K562 (cell line): ENCODE data around the gene FZD4. TPM values are rescaled to one million over a fixed set of nuclear protein-coding genes. Genes with fewer than 3 reads are reported as not detected.

Source experiments
- ATAC-seq: fragments of 200-7000 bp; cut with Tn5 transposase; 3 replicates; pipeline ENCODE4 v1.9.1; 2020; ENCODE audit warnings: moderate library complexity
- BruUV-seq: library from RNA; stranded (reverse); fragments of 400-500 nt; replicated peaks from 2 replicates; lab custom pipeline; 2021; lab: Mats Ljungman, UMichigan
- CTCF ChIA-PET: fragments of 300-600 bp; formaldehyde crosslinking; extraction: SDS; loops from one replicate; lab custom pipeline; 2021; ENCODE audit warnings: low intra/inter-chr PET ratio; lab: Yijun Ruan, JAX
- POLR2A ChIA-PET: fragments of 300-600, 350-650 bp; sonication (Branson Sonifier 250); formaldehyde crosslinking; extraction: SDS; loops from one replicate; lab custom pipeline; 2021; ENCODE audit warnings: antibody characterized with exemption, inconsistent platforms; lab: Yijun Ruan, JAX
- DNase-seq, 4 experiments: peaks; one replicate each; pipeline versions ENCODE4 v3.0.0 to v3.0.0-alpha.2; 2011 to 2018; ENCODE audit warnings: low spot score in 3 of 4, mixed read lengths in 3 of 4; ENCODE audit errors: extremely low read depth in 1 of 4
- FAIRE-seq: peaks from 2 replicates; lab custom pipeline; 2011; peaks lifted over from hg19 to GRCh38; lab: Jason Lieb, UNC
- H2AFZ ChIP-seq: 2 replicates; pipeline ENCODE4 v1.6.0; 2011; ENCODE audit warnings: low read depth, low read length, control low read depth, inconsistent platforms
- H3K27ac ChIP-seq: fragments of 200-600 bp; 3 replicates; pipeline ENCODE4 v1.8.0; 2011; ENCODE audit warnings: low read depth, mild to moderate bottlenecking, control low read depth, inconsistent platforms, low read length, moderate library complexity, mixed read lengths; ENCODE audit errors: extremely low read depth
- H3K27me3 ChIP-seq, 2 experiments: fragments of 300-600 bp in 1 of 2; 2 replicates in 1 of 2; 3 replicates in 1 of 2; pipeline versions ENCODE4 v1.6.0 to v1.8.0; 2011; ENCODE audit warnings: inconsistent platforms in 2 of 2, low read length in 2 of 2, mild to moderate bottlenecking in 1 of 2, mixed read lengths in 1 of 2, moderate library complexity in 1 of 2; ENCODE audit not compliant: control insufficient read depth in 2 of 2, insufficient read depth in 2 of 2
- H3K36me3 ChIP-seq: fragments of 300-600 bp; 3 replicates; pipeline ENCODE4 v1.8.0; 2011; ENCODE audit warnings: mild to moderate bottlenecking, low read length, inconsistent platforms; ENCODE audit not compliant: control insufficient read depth, insufficient read depth
- H3K4me1 ChIP-seq, 2 experiments: fragments of 200-600 bp in 1 of 2; replicated peaks in 1 of 2; 2 replicates in 1 of 2; 3 replicates in 1 of 2; pipeline versions ENCODE4 v1.5.1 to v1.8.0; 2011; ENCODE audit warnings: inconsistent platforms in 2 of 2, low read length in 2 of 2, mild to moderate bottlenecking in 1 of 2, mixed read lengths in 1 of 2, moderate library complexity in 1 of 2; ENCODE audit not compliant: control insufficient read depth in 2 of 2, insufficient read depth in 2 of 2
- H3K4me2 ChIP-seq: 2 replicates; pipeline ENCODE4 v1.6.1; 2011; ENCODE audit warnings: low read length, control low read depth, inconsistent platforms, mixed read lengths; ENCODE audit not compliant: insufficient read depth
- H3K4me3 ChIP-seq: fragments of 200-600 bp; sonication (generic), shearing (Covaris generic); 2 replicates; pipeline ENCODE4 v1.5.1; 2016; ENCODE audit warnings: control low read depth, inconsistent platforms
- H3K79me2 ChIP-seq: fragments of 200-600 bp; 3 replicates; pipeline ENCODE4 v1.8.0; 2011; ENCODE audit warnings: low read length, inconsistent platforms; ENCODE audit not compliant: control insufficient read depth, insufficient read depth
- H3K9ac ChIP-seq, 2 experiments: 2 replicates each; pipeline versions ENCODE4 v1.6.0 to v1.6.1; 2011; ENCODE audit warnings: low read depth in 2 of 2, low read length in 2 of 2, control low read depth in 1 of 2, inconsistent platforms in 1 of 2, mild to moderate bottlenecking in 1 of 2, mixed read lengths in 1 of 2; ENCODE audit not compliant: insufficient read depth in 1 of 2
- H3K9me1 ChIP-seq: one replicate; pipeline ENCODE4 v1.6.0; 2011; ENCODE audit warnings: inconsistent platforms, mild to moderate bottlenecking, low read length, moderate library complexity; ENCODE audit not compliant: control insufficient read depth, insufficient read depth
- H3K9me3 ChIP-seq: replicated peaks from 2 replicates; pipeline ENCODE4 v1.5.1; 2011; ENCODE audit warnings: low read depth, low read length, inconsistent platforms; ENCODE audit not compliant: control insufficient read depth, insufficient read depth
- H4K20me1 ChIP-seq: replicated peaks from 2 replicates; pipeline ENCODE4 v1.6.1; 2011; ENCODE audit warnings: low read length, inconsistent platforms, mixed read lengths; ENCODE audit not compliant: control insufficient read depth, insufficient read depth
- whole genome bisulfite sequencing: fragments of 100-300 bp; shearing (Covaris generic); methylation state at CpG from one replicate; pipeline ENCODE4 v1.1.6; 2016; ENCODE audit warnings: low coverage, mixed read lengths; ENCODE audit not compliant: insufficient coverage; ENCODE audit errors: missing lambda C conversion rate; 5-methylcytosine and 5-hydroxymethylcytosine counted together
- in situ Hi-C: fragments of 300-500 bp; cut with MboI; formaldehyde crosslinking; loops from 4 replicates; pipeline ENCODE4 v1.15.0; 2018; ENCODE audit warnings: inconsistent platforms, mixed read lengths
- intact Hi-C: fragments of 100-400 bp; cut with micrococcal nuclease; formaldehyde crosslinking; loops from 2 replicates; pipeline ENCODE4 v1.14.2; 2022
- polyA plus RNA-seq, 8 experiments: library from polyadenylated mRNA; depleted of rRNA in 4 of 8; stranded (reverse) in 5 of 8; unstranded in 3 of 8; fragments of >200 nt; fragmentation: Nextera tagmentation in 2 of 8; fragmentation: Illumina TruSeq in 1 of 8; extraction: Ambion mirVana in 2 of 8; extraction: Trizol in 1 of 8; gene quantifications; 2 replicates each; pipeline versions ENCODE4 v1.2.1 to v1.2.3, GENCODE V29; 2011 to 2014; ENCODE audit warnings: inconsistent platforms in 1 of 8, missing spikeins in 1 of 8
- total RNA-seq, 7 experiments: library from RNA; depleted of rRNA in 6 of 7; stranded (reverse); fragments of >200 nt in 6 of 7; fragmentation: Illumina TruSeq in 2 of 7; extraction: Trizol in 2 of 7; gene quantifications; 2 replicates each; pipeline versions ENCODE4 v1.2.1 to v1.2.3, GENCODE V29; 2011 to 2021; ENCODE audit warnings: low replicate concordance in 1 of 7
- TF ChIP-seq, protein P1 (sequence below): fragments of 450-650 bp; IDR thresholded peaks from 2 replicates; pipeline ENCODE4 v1.6.1; 2016; ENCODE audit warnings: mild to moderate bottlenecking, moderate library complexity
- TF ChIP-seq, protein P2 (sequence below), 2 experiments: fragments of 250-450 bp in 1 of 2; fragments of 450-650 bp in 1 of 2; sonication (Bioruptor Pico) in 1 of 2; IDR thresholded peaks; 2 replicates each; pipeline versions ENCODE4 v1.6.1 to v1.8.0; 2016 to 2021; ENCODE audit warnings: mild to moderate bottlenecking in 2 of 2, moderate library complexity in 2 of 2, missing compliant biosample characterization in 1 of 2, missing genetic modification characterization in 1 of 2
- TF ChIP-seq, protein P3 (sequence below), 2 experiments: fragments of 450-650 bp in 1 of 2; sonication (generic) in 1 of 2; formaldehyde crosslinking; conservative IDR thresholded peaks; 2 replicates each; pipeline versions ENCODE4 v1.4.0 to v1.8.1; 2020 to 2022; ENCODE audit warnings: mild to moderate bottlenecking in 1 of 2, missing genetic modification reagents in 1 of 2

The FZD4 gene
- total and polyA plus RNA-seq, 9 of the 15 experiments (the other 6 are each of a cell fraction or from before 2014, with no cell fraction given): 1.2 to 7.9 (median 5.8) TPM

DNA sequence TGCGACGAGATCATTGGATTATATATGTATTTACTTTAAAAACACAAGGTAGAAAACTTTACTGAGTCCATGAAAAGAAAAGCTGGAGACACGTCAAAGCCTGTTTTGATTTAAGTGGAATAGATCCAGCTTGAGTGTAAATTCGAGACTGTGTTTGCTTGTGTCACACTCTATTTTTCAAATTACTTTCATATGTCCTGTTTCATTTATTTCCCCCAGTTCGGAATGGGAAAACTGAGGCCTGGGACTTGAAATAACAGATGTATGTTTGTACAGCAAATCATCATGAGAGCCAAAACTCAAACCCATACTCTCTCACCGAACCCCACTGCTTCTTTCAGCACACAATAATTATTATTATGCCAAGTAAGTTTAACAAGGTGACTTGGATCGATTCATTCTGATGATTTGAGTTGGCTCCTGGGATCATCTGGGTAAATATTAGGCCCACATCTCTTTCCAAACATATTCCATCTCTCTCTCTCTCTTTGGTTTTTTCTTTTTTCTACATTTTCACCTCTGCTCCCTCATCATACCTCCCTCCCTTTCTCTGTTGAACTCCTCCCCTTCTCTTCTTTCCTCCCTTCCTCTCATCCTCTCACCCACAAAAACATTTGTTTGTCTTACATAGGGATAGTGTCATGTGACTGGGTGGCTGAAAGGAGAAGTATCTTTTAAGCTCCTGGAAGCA, 21.2 kb downstream of the FZD4 start:
- no peak overlapping the region for H3K4me3 ChIP-seq
- intact Hi-C loops (no loop called here), in situ Hi-C loops (loop anchor here (10.0 kb wide), 1 partner anchor 491 kb away; no protein-coding TSS in a partner anchor)
- H3K9ac ChIP-seq: no peak overlapping the region
- H3K4me2 ChIP-seq: no peak overlapping the region
- DNase-seq (no peak), ATAC-seq (no peak), FAIRE-seq (no peak)
- POLR2A ChIA-PET: interaction anchor here (1.0 to 1.6 kb wide), 3 partner anchors 8 to 12 kb away, joined by 3 to 4 read pairs (median 4); no protein-coding TSS in a partner anchor
- H3K27ac ChIP-seq: peak overlapping the region; percentile 33; the same call in 2 of the 3 replicates
- 51% methylated on average over 7 of the region's 7 CpGs for WGBS
- H3K27me3 ChIP-seq: no peaks in the 10 kb centered on the region
- no peaks in the 10 kb centered on the region; the same call in 2 of the 3 replicates for H3K36me3 ChIP-seq
- CTCF ChIA-PET: no interaction called here
- H4K20me1 ChIP-seq: no peaks in the 10 kb centered on the region
- peak overlapping the region; percentile 58 for H2AFZ ChIP-seq
- H3K9me3 ChIP-seq: no peaks in the 10 kb centered on the region
- H3K9me1 ChIP-seq: no peaks in the 10 kb centered on the region
- peaks cover 31 to 64% of the 10 kb centered on the region in 2 experiments for H3K4me1 ChIP-seq
- H3K79me2 ChIP-seq: peaks cover 14% of the 10 kb centered on the region; the same call in 1 of the 3 replicates
- no TSS peak for BruUV-seq
- TF ChIP-seq, protein P1, sequence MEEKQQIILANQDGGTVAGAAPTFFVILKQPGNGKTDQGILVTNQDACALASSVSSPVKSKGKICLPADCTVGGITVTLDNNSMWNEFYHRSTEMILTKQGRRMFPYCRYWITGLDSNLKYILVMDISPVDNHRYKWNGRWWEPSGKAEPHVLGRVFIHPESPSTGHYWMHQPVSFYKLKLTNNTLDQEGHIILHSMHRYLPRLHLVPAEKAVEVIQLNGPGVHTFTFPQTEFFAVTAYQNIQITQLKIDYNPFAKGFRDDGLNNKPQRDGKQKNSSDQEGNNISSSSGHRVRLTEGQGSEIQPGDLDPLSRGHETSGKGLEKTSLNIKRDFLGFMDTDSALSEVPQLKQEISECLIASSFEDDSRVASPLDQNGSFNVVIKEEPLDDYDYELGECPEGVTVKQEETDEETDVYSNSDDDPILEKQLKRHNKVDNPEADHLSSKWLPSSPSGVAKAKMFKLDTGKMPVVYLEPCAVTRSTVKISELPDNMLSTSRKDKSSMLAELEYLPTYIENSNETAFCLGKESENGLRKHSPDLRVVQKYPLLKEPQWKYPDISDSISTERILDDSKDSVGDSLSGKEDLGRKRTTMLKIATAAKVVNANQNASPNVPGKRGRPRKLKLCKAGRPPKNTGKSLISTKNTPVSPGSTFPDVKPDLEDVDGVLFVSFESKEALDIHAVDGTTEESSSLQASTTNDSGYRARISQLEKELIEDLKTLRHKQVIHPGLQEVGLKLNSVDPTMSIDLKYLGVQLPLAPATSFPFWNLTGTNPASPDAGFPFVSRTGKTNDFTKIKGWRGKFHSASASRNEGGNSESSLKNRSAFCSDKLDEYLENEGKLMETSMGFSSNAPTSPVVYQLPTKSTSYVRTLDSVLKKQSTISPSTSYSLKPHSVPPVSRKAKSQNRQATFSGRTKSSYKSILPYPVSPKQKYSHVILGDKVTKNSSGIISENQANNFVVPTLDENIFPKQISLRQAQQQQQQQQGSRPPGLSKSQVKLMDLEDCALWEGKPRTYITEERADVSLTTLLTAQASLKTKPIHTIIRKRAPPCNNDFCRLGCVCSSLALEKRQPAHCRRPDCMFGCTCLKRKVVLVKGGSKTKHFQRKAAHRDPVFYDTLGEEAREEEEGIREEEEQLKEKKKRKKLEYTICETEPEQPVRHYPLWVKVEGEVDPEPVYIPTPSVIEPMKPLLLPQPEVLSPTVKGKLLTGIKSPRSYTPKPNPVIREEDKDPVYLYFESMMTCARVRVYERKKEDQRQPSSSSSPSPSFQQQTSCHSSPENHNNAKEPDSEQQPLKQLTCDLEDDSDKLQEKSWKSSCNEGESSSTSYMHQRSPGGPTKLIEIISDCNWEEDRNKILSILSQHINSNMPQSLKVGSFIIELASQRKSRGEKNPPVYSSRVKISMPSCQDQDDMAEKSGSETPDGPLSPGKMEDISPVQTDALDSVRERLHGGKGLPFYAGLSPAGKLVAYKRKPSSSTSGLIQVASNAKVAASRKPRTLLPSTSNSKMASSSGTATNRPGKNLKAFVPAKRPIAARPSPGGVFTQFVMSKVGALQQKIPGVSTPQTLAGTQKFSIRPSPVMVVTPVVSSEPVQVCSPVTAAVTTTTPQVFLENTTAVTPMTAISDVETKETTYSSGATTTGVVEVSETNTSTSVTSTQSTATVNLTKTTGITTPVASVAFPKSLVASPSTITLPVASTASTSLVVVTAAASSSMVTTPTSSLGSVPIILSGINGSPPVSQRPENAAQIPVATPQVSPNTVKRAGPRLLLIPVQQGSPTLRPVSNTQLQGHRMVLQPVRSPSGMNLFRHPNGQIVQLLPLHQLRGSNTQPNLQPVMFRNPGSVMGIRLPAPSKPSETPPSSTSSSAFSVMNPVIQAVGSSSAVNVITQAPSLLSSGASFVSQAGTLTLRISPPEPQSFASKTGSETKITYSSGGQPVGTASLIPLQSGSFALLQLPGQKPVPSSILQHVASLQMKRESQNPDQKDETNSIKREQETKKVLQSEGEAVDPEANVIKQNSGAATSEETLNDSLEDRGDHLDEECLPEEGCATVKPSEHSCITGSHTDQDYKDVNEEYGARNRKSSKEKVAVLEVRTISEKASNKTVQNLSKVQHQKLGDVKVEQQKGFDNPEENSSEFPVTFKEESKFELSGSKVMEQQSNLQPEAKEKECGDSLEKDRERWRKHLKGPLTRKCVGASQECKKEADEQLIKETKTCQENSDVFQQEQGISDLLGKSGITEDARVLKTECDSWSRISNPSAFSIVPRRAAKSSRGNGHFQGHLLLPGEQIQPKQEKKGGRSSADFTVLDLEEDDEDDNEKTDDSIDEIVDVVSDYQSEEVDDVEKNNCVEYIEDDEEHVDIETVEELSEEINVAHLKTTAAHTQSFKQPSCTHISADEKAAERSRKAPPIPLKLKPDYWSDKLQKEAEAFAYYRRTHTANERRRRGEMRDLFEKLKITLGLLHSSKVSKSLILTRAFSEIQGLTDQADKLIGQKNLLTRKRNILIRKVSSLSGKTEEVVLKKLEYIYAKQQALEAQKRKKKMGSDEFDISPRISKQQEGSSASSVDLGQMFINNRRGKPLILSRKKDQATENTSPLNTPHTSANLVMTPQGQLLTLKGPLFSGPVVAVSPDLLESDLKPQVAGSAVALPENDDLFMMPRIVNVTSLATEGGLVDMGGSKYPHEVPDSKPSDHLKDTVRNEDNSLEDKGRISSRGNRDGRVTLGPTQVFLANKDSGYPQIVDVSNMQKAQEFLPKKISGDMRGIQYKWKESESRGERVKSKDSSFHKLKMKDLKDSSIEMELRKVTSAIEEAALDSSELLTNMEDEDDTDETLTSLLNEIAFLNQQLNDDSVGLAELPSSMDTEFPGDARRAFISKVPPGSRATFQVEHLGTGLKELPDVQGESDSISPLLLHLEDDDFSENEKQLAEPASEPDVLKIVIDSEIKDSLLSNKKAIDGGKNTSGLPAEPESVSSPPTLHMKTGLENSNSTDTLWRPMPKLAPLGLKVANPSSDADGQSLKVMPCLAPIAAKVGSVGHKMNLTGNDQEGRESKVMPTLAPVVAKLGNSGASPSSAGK: peak; percentile 7; the same call in 1 of the 2 replicates
- TF ChIP-seq, protein P2, sequence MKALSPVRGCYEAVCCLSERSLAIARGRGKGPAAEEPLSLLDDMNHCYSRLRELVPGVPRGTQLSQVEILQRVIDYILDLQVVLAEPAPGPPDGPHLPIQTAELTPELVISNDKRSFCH (CRISPR knock-in tag; IDR thresholded peaks at IDR 0.05): no peak
- TF ChIP-seq, protein P2 (tag; IDR thresholded peaks at IDR 0.05): no peak
- TF ChIP-seq, protein P3, sequence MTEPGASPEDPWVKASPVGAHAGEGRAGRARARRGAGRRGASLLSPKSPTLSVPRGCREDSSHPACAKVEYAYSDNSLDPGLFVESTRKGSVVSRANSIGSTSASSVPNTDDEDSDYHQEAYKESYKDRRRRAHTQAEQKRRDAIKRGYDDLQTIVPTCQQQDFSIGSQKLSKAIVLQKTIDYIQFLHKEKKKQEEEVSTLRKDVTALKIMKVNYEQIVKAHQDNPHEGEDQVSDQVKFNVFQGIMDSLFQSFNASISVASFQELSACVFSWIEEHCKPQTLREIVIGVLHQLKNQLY (CRISPR knock-in tag; conservative IDR thresholded peaks at IDR 0.05): no peak
